Tibial nerve (tissue), 4 donors: ENCODE measurements around the gene MYOM1. TPM values are rescaled to one million over a fixed set of nuclear protein-coding genes. Genes with fewer than 3 reads are reported as not detected.
A peak's percentile ranks its signal among the peaks of the same experiment; 100 is the strongest.

Source experiments
- DNase-seq, 2 donors: peaks; one replicate each; pipeline ENCODE4 v3.0.0-alpha.2; 2019; ENCODE audit warnings: low spot score in 2 of 2
- H3K27ac ChIP-seq, 4 donors: fragments of 200-600 bp; sonication (generic) in 3 of 4; one replicate each; pipeline ENCODE4 v1.5.1; 2017 to 2019; ENCODE audit warnings: mild to moderate bottlenecking in 1 of 4
- H3K27me3 ChIP-seq, 2 donors: fragments of 200-600 bp; sonication (generic) in 1 of 2; one replicate each; pipeline versions ENCODE4 v1.5.1 to v1.6.0; 2017 to 2019
- H3K36me3 ChIP-seq, 3 donors: fragments of 200-600 bp; sonication (generic); one replicate each; pipeline ENCODE4 v1.5.1; 2018 to 2019
- H3K4me1 ChIP-seq, 4 donors: fragments of 200-600 bp; sonication (generic) in 3 of 4; one replicate each; pipeline ENCODE4 v1.5.1; 2017 to 2019
- H3K4me3 ChIP-seq, 4 donors: fragments of 200-600 bp; sonication (generic) in 3 of 4; one replicate each; pipeline ENCODE4 v1.5.1; 2017 to 2019; ENCODE audit warnings: mild to moderate bottlenecking in 1 of 4, moderate library complexity in 1 of 4
- H3K9me3 ChIP-seq, 4 donors: fragments of 200-600 bp; sonication (generic) in 3 of 4; one replicate each; pipeline ENCODE4 v1.5.1; 2017 to 2019
- EP300 ChIP-seq, 2 donors: sonication (generic); formaldehyde crosslinking; IDR thresholded peaks; one replicate each; pipeline ENCODE4 v1.6.1; 2017; ENCODE audit warnings: antibody characterized with exemption in 2 of 2, mild to moderate bottlenecking in 1 of 2
- POLR2A ChIP-seq, 2 donors: fragments of 450-650 bp; IDR thresholded peaks; one replicate each; pipeline ENCODE4 v1.6.1; 2017; ENCODE audit warnings: antibody characterized with exemption in 2 of 2, mild to moderate bottlenecking in 2 of 2, moderate library complexity in 2 of 2
- WGBS, 2 donors: methylation state at CpG; one replicate each; pipeline ENCODE4 v1.1.5; 2018; 5-methylcytosine and 5-hydroxymethylcytosine counted together
- total RNA-seq, 4 donors: library from RNA; depleted of rRNA; stranded (reverse); fragments of >200 nt; gene quantifications; one replicate each; pipeline ENCODE4 v1.1.0, GENCODE V29; 2016
- TF ChIP-seq, protein P1 (sequence below), 5 experiments: fragments of 200-600 bp in 3 of 5; fragments of 450-650 bp in 2 of 5; sonication (generic) in 3 of 5; IDR thresholded peaks; one replicate each; pipeline ENCODE4 v1.5.1; 2016 to 2019; ENCODE audit warnings: antibody characterized with exemption in 5 of 5, mild to moderate bottlenecking in 3 of 5, moderate library complexity in 2 of 5

Gene MYOM1
- total RNA-seq, 4 donors from 2014 or later: 3.0 to 8.1 (median 5.6) TPM

DNA sequence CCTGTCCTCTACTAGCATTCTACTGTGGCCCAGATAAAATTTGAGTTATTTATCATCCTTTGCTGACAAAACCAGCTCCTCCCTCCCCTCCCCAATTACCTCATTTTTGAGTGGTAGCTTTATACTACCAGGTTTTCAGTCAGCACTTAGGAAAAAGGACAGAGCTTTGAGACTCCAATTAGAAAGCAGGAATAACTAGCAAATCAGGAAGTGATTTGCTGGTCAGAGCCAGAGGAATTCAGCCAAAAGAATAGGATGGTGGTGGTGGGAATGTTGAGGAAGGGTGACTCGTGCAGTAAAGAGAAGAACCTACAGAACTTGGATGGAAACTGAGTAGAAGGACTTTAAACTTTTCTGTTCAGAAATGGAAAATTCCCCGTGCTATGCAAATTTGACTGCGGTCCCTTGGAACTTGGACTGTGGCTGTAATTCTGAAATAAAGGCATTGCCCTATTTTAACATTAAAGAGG lies 45.8 kb upstream of the MYOM1 start:
- DNase-seq: no peak
- peaks cover 0 to 83% (median 56%) of the 10 kb centered on the region in 4 donors for H3K4me1 ChIP-seq
- no peak overlapping the region for H3K4me3 ChIP-seq
- no peaks in the 10 kb centered on the region for H3K36me3 ChIP-seq
- H3K27ac ChIP-seq: peak overlapping the region in 2 of 4 donors; percentile 16 to 39
- no peaks in the 10 kb centered on the region for H3K27me3 ChIP-seq
- no peaks in the 10 kb centered on the region for H3K9me3 ChIP-seq
- no peak for TF ChIP-seq POLR2A (IDR thresholded peaks at IDR 0.05)
- 47 to 57% methylated on average over 3 of the region's 3 CpGs for WGBS, 2 donors

DNA sequence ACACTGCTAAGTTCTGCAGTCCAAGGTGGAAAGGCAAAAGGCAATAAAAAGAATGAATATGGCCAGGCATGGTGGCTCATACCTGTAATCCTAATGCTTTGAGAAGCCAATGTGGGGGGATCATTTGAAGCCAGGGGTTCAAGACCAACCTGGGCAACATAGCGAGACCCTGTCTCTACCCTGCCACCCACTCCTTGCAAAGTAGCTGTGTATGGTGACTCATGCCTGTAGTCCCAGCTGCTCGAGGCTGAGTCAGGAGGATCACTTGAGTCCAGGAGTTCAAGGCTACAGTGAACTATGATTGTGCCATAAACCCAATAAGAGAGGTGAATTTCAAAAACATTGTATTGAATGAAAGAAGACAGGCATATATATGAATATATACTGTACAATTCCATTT lies 44.6 kb upstream of the MYOM1 start:
- 48 to 50% methylated on average over 2 of the region's 2 CpGs for WGBS, 2 donors
- H3K4me1 ChIP-seq: peaks cover 0 to 75% (median 57%) of the 10 kb centered on the region in 4 donors

DNA sequence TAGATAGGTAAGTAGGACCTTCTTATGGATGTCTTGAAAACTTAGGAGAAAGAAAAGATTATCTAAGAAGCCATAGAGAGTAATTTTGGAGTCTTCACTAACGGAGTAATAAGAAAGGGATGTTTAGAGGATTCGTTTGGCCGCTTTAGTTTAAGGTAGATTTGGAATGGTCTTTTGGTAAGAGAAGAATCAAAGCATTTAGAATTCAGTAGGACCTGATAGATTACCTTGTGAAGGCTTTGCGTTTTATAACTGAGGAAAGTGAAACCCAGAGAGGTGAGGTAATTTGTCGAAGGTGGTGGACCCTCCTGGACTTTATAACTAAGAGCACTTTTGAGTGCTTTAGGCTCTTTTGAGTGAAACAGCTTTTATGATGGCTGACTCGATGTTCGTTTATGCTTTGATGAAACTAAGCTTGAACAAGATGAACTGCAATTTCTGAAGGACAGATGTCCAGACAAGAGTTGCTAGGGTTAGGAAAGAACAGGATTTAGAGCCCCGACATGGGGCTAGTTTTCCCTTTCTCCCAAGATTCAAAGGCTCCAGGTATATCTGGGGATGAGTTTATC lies 43.4 kb upstream of the MYOM1 start:
- Histone ChIP-seq H3K36me3 (peaks cover 0 to 12% (median 0%) of the 10 kb centered on the region in 3 donors), H3K9me3 (no peaks in the 10 kb centered on the region), H3K27ac (peak overlapping the region in 3 of 4 donors; percentile 96 to 98 (median 98)), H3K4me1 (peaks cover 0 to 67% (median 48%) of the 10 kb centered on the region in 4 donors), H3K4me3 (peak overlapping the region; percentile 77 to 98 (median 88)), H3K27me3 (no peaks in the 10 kb centered on the region)
- 15 to 18% methylated on average over 8 of the region's 8 CpGs for WGBS, 2 donors
- no peak for TF ChIP-seq POLR2A (IDR thresholded peaks at IDR 0.05)
- DNase-seq: no peak

More for the DNA sequence above, 44.6 kb upstream of the MYOM1 start:
- Histone ChIP-seq H3K4me3 (peak overlapping the region in 3 of 4 donors; percentile 2 to 98 (median 88)), H3K9me3 (no peaks in the 10 kb centered on the region), H3K27me3 (no peaks in the 10 kb centered on the region), H3K36me3 (peaks cover 0 to 1% (median 0%) of the 10 kb centered on the region in 3 donors), H3K27ac (peak overlapping the region in 2 of 4 donors; percentile 96 to 98)
- no peak for DNase-seq
- TF ChIP-seq, protein P1, sequence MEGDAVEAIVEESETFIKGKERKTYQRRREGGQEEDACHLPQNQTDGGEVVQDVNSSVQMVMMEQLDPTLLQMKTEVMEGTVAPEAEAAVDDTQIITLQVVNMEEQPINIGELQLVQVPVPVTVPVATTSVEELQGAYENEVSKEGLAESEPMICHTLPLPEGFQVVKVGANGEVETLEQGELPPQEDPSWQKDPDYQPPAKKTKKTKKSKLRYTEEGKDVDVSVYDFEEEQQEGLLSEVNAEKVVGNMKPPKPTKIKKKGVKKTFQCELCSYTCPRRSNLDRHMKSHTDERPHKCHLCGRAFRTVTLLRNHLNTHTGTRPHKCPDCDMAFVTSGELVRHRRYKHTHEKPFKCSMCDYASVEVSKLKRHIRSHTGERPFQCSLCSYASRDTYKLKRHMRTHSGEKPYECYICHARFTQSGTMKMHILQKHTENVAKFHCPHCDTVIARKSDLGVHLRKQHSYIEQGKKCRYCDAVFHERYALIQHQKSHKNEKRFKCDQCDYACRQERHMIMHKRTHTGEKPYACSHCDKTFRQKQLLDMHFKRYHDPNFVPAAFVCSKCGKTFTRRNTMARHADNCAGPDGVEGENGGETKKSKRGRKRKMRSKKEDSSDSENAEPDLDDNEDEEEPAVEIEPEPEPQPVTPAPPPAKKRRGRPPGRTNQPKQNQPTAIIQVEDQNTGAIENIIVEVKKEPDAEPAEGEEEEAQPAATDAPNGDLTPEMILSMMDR (IDR thresholded peaks at IDR 0.05): no peak
- no peak for TF ChIP-seq POLR2A (IDR thresholded peaks at IDR 0.05)
- no peak for TF ChIP-seq EP300 (IDR thresholded peaks at IDR 0.05)

GRCh38 chr18:3262234-3263131 lies 42.7 kb upstream of the MYOM1 start:
- peak overlapping the region; percentile 77 to 98 (median 88) for H3K4me3 ChIP-seq
- no peak for DNase-seq
- H3K27me3 ChIP-seq: no peaks in the 10 kb centered on the region
- H3K27ac ChIP-seq: peak overlapping the region; percentile 94 to 98 (median 97)
- WGBS, 2 donors: 0 to 1% methylated on average over 18 to 30 of the region's 69 CpGs
- peaks cover 0 to 20% (median 0%) of the 10 kb centered on the region in 3 donors for H3K36me3 ChIP-seq
- TF ChIP-seq, protein P1 (IDR thresholded peaks at IDR 0.05): no peak
- TF ChIP-seq POLR2A (IDR thresholded peaks at IDR 0.05) (no peak), EP300 (IDR thresholded peaks at IDR 0.05) (no peak)
- no peaks in the 10 kb centered on the region for H3K9me3 ChIP-seq
- H3K4me1 ChIP-seq: peaks cover 0 to 65% (median 44%) of the 10 kb centered on the region in 4 donors

- peak within 1 kb of the TSS; percentile 77 to 98 (median 88) for H3K4me3 ChIP-seq
- TF ChIP-seq POLR2A (IDR thresholded peaks at IDR 0.05) (peak; percentile 63 to 66), EP300 (IDR thresholded peaks at IDR 0.05) (peak in 1 of 2 donors; percentile 96)
- TF ChIP-seq, protein P1 (IDR thresholded peaks at IDR 0.05): peak in 3 of 5 experiments; percentile 5 to 75 (median 44)
- H3K9me3 ChIP-seq: no peaks in the 10 kb centered on the region
- WGBS, 2 donors: 0% methylated on average over 44 to 59 of the region's 84 CpGs
- peaks cover 0 to 65% (median 41%) of the 10 kb centered on the region in 4 donors for H3K4me1 ChIP-seq
- no peaks in the 10 kb centered on the region for H3K27me3 ChIP-seq
- peaks cover 0 to 28% (median 6%) of the 10 kb centered on the region in 3 donors for H3K36me3 ChIP-seq
- peak within 1 kb of the TSS; percentile 94 to 98 (median 97) for H3K27ac ChIP-seq
- peak; percentile 65 to 70 for DNase-seq
Measured at GRCh38 chr18:3261373-3262233, 41.8 kb upstream of the MYOM1 start, which contains the start of gene MYL12B. MYL12B (plus strand) TSS chr18:3262133; CDS start chr18:3272899, 10,766 bp downstream.
